ENCODE measurements around the gene CYB561D1. TPM values are rescaled to one million over a fixed set of nuclear protein-coding genes. Genes with fewer than 3 reads are reported as not detected.

The CYB561D1 gene
- total and polyA plus RNA-seq, 2 of the 8 experiments (the other 6 are each of a cell fraction or from before 2014, with no cell fraction given): 3.6 to 3.8 TPM

DNA sequence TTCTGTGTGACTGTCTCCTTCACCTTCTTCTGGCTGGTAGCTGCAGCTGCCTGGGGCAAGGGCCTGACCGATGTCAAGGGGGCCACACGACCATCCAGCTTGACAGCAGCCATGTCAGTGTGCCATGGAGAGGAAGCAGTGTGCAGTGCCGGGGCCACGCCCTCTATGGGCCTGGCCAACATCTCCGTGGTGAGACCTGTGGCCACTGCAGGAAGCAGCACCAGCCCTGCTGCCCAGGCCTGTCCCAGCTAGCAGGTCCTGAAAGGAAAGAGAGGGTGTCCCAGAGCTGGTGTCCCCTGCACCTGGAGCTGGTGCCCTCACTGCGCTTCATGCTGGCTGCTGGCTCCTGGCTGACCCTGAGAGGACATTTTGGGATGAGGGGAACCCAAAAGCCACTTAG is 16.1 kb upstream of the CYB561D1 start (continued):
- TF ChIP-seq, protein P1, sequence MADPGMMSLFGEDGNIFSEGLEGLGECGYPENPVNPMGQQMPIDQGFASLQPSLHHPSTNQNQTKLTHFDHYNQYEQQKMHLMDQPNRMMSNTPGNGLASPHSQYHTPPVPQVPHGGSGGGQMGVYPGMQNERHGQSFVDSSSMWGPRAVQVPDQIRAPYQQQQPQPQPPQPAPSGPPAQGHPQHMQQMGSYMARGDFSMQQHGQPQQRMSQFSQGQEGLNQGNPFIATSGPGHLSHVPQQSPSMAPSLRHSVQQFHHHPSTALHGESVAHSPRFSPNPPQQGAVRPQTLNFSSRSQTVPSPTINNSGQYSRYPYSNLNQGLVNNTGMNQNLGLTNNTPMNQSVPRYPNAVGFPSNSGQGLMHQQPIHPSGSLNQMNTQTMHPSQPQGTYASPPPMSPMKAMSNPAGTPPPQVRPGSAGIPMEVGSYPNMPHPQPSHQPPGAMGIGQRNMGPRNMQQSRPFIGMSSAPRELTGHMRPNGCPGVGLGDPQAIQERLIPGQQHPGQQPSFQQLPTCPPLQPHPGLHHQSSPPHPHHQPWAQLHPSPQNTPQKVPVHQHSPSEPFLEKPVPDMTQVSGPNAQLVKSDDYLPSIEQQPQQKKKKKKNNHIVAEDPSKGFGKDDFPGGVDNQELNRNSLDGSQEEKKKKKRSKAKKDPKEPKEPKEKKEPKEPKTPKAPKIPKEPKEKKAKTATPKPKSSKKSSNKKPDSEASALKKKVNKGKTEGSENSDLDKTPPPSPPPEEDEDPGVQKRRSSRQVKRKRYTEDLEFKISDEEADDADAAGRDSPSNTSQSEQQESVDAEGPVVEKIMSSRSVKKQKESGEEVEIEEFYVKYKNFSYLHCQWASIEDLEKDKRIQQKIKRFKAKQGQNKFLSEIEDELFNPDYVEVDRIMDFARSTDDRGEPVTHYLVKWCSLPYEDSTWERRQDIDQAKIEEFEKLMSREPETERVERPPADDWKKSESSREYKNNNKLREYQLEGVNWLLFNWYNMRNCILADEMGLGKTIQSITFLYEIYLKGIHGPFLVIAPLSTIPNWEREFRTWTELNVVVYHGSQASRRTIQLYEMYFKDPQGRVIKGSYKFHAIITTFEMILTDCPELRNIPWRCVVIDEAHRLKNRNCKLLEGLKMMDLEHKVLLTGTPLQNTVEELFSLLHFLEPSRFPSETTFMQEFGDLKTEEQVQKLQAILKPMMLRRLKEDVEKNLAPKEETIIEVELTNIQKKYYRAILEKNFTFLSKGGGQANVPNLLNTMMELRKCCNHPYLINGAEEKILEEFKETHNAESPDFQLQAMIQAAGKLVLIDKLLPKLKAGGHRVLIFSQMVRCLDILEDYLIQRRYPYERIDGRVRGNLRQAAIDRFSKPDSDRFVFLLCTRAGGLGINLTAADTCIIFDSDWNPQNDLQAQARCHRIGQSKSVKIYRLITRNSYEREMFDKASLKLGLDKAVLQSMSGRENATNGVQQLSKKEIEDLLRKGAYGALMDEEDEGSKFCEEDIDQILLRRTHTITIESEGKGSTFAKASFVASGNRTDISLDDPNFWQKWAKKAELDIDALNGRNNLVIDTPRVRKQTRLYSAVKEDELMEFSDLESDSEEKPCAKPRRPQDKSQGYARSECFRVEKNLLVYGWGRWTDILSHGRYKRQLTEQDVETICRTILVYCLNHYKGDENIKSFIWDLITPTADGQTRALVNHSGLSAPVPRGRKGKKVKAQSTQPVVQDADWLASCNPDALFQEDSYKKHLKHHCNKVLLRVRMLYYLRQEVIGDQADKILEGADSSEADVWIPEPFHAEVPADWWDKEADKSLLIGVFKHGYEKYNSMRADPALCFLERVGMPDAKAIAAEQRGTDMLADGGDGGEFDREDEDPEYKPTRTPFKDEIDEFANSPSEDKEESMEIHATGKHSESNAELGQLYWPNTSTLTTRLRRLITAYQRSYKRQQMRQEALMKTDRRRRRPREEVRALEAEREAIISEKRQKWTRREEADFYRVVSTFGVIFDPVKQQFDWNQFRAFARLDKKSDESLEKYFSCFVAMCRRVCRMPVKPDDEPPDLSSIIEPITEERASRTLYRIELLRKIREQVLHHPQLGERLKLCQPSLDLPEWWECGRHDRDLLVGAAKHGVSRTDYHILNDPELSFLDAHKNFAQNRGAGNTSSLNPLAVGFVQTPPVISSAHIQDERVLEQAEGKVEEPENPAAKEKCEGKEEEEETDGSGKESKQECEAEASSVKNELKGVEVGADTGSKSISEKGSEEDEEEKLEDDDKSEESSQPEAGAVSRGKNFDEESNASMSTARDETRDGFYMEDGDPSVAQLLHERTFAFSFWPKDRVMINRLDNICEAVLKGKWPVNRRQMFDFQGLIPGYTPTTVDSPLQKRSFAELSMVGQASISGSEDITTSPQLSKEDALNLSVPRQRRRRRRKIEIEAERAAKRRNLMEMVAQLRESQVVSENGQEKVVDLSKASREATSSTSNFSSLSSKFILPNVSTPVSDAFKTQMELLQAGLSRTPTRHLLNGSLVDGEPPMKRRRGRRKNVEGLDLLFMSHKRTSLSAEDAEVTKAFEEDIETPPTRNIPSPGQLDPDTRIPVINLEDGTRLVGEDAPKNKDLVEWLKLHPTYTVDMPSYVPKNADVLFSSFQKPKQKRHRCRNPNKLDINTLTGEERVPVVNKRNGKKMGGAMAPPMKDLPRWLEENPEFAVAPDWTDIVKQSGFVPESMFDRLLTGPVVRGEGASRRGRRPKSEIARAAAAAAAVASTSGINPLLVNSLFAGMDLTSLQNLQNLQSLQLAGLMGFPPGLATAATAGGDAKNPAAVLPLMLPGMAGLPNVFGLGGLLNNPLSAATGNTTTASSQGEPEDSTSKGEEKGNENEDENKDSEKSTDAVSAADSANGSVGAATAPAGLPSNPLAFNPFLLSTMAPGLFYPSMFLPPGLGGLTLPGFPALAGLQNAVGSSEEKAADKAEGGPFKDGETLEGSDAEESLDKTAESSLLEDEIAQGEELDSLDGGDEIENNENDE (IDR thresholded peaks at IDR 0.05; ENCODE audit: insufficient replicate concordance, low read length): no peak
- TF ChIP-seq, protein P2, sequence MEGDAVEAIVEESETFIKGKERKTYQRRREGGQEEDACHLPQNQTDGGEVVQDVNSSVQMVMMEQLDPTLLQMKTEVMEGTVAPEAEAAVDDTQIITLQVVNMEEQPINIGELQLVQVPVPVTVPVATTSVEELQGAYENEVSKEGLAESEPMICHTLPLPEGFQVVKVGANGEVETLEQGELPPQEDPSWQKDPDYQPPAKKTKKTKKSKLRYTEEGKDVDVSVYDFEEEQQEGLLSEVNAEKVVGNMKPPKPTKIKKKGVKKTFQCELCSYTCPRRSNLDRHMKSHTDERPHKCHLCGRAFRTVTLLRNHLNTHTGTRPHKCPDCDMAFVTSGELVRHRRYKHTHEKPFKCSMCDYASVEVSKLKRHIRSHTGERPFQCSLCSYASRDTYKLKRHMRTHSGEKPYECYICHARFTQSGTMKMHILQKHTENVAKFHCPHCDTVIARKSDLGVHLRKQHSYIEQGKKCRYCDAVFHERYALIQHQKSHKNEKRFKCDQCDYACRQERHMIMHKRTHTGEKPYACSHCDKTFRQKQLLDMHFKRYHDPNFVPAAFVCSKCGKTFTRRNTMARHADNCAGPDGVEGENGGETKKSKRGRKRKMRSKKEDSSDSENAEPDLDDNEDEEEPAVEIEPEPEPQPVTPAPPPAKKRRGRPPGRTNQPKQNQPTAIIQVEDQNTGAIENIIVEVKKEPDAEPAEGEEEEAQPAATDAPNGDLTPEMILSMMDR (IDR thresholded peaks at IDR 0.05; ENCODE audit: control extremely low read depth in 1 of 3, insufficient read depth in 1 of 3, low read depth in 1 of 3, low read length in 3 of 3): no peak
- TF ChIP-seq KDM4A (IDR thresholded peaks at IDR 0.05; ENCODE audit: low read depth, low read length, severe bottlenecking): no peak
- TF ChIP-seq CEBPB (IDR thresholded peaks at IDR 0.05; ENCODE audit: low read depth, low read length): no peak

Data from H1 (cell line).